Pons (tissue), 1 donor: ENCODE results near the gene ST7.
"Not testable (repeated sequence)": the region's sequence is repeated elsewhere in the genome, so short reads cannot be mapped to it uniquely, and the experiment has no call there.

ENCODE experiments used
- DNase-seq: peaks from one replicate; pipeline ENCODE4 v3.0.0-alpha.2; 2016; ENCODE audit warnings: low spot score

Gene ST7

DNA sequence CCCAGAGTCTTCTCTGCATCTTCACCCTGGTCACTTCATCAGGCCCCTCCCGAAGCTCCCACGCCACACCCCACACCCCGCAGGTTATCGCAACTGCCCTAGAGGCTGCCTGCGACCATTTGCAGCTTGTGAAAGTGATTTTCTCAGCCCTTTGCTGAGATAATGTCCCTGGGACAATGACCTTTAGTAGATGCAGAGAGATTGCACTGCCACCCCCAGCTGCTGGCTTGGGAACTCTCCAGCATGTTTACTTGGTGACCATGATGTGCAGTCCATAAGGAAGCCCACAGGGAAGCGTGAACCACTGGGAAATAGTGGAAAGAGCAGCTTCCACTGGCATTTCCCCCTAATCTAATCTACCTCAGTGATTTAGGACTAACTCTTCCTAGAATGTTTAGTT is 272.2 kb downstream of the ST7 start:
- no peak for DNase-seq

DNA sequence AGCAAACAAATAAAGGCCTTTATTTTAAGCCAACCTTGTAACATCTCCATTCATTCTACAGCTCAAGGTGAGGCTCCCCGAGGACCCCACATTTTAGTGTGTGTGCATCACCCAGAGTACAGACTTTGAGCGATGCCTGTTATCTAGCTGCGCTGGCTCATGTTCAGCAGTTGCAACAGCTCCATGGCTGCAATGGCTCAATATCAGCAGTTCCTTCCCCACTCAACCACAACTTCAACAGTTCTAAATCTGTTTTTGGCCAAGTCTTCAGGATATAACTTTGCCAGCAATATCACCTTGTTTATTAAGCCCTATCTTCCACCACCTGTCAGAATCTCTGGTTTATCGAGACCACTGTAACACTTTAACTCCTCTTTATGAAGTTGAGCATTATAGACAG is 273.8 kb downstream of the ST7 start:
- DNase-seq = no peak

DNA sequence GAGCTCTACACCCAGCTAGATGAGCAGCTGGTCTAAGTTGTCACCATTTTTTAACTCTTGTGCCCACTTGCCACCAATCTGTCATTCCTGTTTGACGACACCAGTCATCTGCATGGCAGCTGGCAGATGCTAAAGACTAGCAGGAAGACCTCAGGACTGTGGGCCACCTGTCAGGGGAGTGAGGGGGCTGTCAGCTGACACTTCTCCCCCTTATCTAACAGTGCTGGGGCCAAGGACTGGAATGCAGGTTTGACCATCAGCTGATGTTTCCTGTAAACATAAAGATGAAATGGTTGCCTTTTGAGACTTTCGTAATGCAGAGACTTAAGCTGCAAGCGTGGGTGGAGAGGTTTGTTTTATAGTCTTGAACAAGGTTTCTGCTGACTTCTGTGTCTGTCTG is 276.0 kb downstream of the ST7 start:
- DNase-seq = no peak

DNA sequence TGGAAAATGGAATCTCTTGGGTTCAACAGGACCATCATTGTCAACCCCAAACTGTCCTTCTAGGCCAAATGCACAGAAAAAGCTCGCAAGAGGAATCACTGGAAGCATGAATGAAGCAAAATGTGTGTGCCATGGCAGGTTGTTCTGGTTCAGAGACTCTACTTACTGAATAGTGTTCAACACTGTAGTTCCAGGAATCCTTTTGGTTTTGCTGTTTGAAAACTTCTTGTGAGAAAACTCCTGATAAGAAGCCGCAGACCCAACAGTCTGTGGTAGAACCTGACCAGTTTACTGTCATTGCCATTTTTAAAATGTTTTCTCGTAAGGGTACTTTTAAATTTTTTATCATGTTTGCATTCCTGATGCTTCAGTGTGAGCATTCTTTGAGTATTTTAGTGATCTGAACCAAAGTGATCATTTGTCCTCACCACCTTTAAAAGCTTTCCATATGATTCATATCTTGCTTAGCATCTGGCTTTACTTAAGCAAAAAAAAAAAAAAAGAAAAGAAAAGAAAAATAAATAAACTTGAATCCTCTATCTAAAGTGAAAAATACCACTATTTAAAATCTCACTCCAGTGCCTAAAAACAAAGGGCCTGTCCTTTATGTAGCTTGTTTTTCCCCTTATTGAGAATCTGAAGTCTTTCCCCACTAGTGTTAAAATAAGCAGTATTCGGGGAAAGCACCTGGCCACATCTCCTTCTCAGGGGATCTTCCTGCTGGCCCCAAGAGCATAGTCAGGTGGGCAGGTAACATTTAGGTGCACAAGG is 277.2 kb downstream of the ST7 start:
- DNase-seq = no peak

DNA sequence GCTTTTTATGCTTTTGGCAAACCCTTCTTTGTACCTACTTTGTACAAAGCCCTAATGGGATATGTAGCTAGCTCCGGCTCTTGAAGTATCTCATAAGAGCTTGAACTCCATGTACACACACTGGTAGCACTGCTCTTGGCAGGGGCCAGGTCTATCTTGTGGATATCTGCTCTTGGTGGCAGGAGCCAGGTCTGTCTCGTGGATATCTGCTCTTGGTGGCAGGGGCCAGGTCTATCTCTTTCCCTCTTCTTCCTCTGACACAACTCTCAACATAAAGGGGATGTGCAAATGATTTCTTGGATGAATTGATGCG is 277.7 kb downstream of the ST7 start:
- no peak for DNase-seq

DNA sequence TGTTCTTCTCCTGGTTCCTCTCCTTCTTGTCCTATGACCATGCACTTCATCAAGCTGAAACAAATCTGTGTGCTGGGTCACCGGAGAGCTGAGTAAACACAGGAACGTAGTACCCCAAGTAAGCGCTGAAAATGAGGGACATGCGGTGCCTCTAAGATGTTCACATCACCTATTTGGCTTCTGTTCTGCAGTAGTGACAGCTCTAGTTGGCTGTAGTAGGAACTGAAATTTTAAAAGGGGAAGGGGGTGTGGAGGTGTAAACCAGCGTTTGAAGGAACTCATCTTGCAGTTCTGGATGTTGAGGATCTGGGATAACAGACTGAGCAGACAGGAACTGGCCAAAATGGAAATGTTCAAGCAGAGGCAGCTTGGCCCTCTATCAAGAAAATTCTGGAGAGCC is 284.3 kb downstream of the ST7 start:
- DNase-seq = no peak

DNA sequence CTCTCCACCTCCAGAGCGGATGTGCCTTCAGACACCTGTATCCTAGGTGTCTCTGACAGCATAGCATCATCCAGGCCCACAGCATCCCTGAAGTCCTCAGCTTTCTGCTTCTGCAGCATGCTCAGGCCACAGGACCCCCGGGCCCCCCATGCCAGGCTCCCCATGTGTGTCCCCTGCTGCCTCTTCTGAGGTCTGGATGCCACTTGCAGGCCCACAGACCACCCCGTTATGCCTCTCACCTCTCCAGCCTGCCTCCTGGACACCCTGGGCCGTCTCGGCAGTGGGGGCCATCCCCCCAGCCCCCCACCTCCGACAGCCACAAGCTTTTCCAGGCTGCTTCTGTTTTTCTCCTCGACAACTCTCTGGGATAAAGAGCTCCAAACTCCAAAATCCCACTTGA is 285.2 kb downstream of the ST7 start:
- no peak for DNase-seq

DNA sequence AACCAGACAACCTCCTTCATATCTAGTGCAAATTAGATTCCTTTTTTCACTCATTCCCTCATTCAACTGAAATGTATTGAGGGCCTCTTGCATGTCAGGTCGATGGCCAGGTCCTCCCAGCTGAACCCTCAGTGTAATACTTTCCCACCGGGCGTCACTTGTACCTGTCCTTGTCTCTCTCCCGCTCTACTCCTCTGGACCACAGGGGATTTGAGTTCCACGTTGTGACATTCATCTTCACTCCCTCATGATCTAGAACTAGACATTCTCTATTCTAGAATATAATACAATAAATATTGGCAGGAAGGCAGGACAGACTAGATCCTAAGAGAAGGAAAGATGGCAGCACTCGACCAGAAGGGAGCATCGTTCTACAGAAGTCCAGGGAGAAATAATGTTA is 285.6 kb downstream of the ST7 start:
- DNase-seq = no peak

DNA sequence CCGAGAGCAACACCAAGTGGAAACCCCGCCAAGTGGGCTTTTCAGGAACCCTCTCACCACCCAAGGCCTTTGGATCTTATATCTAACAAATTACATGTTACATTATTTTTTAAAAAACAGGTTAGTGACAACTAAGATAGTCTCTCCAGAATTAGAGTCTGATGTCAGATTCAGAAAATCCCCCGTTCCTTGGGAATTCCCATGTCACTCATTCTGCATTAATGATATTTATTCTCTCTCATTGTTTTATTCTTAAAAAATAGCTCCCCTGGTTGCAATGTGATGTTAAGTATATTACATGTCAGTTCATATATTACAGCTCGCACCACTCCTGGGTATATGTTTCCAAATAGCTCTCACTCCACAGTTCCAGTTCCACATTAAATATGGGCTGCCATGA is 287.8 kb downstream of the ST7 start:
- no peak for DNase-seq

DNA sequence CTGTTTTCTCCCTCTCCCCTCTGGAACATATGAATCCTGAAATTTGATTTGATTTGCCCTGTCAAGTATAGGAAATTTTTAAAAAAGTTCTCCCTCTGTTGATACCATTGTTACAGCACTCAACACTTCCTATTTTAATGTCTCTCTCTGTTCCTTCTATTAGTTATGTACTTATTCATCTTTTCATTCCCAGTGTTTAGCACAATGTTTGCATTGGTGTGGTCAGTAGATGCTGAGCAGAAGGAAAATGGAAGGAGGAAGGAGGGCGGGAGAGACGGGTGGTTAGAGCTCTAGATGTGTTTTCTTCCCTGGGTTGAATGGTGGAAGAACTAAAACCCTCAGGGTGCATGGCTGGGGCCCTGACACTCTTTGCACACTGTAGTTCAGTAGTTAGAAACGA is 290.1 kb downstream of the ST7 start:
- no peak for DNase-seq

DNA sequence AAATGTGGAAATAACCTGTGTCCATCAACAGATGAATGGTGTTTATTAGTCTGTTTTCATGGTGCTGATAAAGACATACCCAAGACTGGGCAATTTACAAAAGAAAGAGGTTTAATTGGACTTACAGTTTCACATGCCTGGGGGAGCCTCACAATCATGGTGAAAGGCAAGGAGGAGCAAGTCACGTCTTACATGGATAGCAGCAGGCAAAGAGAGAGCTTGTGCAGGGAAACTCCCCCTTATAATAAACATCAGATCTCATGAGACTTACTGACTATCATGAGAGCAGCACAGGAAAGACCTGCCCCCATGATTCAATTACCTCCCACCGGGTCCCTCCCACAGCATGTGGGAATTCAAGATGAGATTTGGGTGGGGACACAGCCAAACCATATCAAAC is 292.4 kb downstream of the ST7 start:
- DNase-seq = not testable (repeated sequence)

DNA sequence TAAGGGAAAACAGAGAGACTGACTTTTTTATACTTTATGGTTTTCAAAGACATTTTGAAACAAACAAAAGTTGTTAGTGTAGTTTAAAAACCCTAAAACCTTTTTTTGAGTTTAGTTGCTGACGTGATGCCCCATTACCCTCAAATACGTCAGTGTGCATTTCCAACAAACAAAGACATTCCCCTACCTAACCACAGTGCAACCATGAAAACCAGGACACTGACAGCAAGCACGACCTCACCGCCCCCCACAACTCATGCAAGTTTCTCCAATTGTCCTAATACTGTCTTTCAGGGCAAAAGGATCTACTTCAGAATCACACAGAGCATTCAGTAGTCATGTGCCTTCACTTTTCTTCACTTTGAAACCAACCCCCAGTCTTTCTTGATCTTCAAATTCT is 294.5 kb downstream of the ST7 start:
- DNase-seq = no peak

DNA sequence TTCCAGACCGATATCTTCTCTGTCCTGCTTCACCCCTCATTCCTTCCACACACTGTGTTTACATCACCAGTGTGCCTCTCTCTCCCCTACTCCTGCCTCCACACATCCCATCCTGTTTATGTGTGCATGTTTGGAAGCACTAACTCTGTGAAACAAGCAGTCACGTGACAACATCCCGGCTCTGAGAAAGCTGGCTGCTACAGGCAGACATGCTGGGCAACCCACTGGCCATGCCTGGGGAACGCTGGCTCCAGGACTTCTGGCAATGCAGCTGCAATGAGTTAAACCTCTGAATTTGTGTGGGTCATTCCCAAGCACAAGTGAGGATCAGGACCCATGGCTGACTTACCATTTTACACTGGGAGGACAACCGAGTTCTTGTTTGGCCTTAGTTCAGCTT is 295.5 kb downstream of the ST7 start:
- peak; percentile 35 for DNase-seq

DNA sequence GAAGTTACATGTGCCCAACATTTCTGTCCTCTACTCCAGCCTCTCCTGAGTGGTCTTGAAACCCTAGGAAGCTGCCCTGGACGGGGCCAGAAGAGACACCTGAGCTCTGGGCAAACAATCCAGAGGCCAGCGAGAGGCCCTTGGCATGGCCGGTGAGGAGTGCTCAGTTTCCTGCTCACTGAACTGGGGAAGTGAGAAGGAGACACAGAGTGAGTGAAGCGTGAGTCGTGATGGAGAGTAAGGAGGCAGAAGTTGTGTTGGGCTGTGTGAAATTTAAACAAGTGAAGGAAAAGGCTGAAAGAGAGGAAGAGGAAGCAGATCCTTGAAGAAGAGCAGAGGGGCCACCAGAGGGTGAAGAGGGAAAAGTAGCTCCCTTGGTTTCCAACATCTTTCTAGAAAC is 296.4 kb downstream of the ST7 start:
- no peak for DNase-seq

DNA sequence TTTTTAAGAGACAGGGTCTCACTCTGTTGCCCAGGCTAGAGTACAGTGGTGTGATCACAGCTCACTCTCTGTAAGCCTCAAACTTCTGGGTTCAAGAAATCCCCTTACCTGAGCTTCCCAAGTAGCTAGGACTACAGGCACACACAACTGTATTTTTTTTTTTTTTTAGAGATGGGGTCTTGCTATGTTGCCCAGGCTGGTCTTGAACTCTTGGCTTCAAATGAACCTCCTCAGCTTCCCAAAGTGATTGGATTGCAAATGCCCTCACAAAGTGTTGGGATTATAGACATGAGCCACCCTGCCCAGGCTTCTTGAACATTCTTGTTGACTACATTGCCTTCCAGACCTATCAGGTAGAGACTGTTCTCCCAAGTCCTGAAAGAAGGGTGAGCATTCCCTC is 296.9 kb downstream of the ST7 start:
- DNase-seq = no peak

DNA sequence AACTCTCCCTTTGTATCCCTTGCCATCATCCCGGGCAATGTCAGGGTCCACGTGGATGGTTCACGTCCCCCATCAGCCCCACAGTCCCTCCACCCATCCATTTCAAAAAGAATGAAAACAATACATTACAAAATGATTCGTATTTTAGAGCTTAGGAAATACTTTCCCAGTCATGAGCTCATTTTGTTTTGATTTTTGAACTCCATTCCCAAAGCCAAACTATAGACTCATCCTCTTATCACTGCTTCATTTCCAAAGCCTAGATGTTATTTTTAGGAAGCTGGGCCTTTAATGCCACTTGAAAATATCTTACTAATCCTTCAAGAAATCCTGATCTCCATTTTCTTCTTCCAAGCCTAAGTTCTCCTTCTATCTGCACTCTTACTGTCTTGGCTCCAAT is 297.5 kb downstream of the ST7 start:
- DNase-seq = no peak

DNA sequence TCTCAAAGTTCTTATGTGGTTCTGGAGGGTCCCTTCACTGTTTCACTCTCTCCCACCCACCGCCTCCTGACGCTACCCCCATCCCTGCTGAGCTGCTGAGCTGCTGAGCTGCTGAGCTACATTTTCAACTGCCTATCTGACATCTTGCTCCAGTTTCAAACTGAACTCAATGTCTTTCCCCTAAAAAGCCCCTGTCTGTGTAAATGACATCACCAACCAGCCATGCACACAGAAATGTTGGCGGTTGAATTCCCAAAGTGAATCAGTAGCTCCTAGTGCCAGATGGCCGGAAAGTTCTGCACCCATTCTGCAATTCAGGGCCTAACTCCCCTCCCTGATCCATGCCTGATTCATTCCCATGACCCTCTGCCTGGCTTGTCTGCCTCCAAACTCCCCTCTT is 298.4 kb downstream of the ST7 start:
- DNase-seq = no peak

DNA sequence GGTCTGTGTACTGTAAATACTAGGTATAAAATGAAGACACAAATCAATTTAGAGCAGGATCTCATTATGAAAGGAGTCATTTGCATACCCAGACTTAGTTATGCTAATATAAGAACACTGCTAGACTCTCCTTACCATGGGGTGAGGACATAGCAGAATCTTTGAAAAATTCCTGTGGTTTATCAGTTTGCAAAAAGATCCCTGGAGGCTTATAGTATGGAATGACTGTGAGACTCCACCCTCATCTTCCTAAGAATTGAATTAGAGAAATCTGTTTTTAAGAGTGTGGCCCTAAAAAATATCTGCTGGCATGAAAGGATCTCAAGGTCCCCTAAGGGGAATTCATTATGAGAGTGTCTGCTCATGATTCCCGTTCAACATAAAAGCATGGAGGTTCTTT is 306.3 kb downstream of the ST7 start:
- DNase-seq = no peak

DNA sequence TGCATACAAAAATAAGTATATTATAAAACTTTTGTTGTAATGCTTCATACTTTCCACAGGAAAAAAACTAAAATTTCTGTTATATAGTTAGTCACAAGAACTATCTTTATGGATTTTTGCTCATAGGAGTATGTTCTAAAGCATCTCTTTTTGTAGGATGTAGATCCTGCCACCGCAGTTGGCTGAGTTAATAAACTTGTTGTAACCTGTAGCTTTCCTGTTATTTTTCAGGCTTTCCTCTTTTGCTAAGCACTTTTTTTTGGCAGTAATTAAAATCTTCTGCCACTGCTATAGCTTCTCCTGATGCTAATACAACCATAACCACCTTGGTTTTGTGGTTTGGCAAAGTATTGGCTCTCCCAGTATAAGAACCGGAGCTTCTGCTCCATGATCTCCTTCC is 309.2 kb downstream of the ST7 start:
- no peak for DNase-seq

DNA sequence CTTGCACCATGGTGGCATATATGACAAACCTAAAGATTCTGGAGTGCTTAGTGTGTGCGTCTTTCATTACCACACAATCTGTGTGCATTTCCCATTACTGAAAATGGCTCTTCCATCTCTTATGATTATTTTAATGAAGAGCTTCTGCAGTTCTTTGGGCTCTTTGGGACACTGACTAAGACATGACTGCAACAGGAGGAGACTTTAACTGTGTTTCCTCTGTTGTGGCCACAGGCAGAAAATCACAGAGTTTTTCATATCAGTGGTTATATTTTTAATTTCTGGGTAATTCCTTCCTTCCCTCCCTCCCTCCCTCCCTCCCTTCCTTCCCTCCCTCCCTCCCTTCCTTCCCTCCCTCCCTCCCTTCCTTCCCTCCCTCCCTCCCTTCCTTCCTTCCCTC is 311.4 kb downstream of the ST7 start:
- no peak for DNase-seq

DNA sequence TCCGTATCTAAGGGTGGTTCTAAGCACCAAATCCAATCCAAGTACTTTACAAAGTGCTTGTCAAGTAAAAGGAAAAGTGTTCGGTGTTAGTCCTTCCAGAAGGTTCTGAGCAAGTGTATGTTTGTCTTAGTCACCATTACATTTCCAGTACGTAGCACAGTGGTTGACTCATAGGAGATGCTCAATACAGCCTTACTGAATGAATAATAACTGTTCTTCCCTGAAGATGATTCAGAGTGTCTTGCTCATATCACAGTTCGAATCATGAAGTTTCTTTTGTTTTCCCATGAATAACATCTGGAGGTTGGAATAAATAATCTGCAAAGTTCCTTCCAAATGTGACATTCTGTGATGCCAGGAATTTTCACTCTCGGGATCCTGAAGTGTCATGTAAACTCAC is 316.1 kb downstream of the ST7 start:
- no peak for DNase-seq

DNA sequence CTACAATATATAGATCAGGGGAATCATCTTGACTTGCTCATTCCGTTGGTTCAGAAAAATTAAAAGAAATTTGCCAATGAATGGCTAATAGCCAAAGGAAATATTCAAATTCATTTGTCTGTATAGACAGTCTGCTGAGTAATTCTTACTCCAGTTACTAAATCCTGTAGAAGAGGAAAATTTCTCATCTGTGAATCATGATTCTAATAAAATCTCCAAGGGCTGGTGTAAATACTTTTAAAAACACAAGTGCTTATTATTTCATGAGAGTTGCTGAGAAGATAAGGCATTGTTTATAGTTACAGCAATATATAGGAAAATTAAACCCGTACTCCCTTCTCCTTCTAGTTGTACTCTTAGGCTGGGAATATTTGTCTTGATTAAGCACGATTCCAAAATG is 316.6 kb downstream of the ST7 start:
- no peak for DNase-seq

DNA sequence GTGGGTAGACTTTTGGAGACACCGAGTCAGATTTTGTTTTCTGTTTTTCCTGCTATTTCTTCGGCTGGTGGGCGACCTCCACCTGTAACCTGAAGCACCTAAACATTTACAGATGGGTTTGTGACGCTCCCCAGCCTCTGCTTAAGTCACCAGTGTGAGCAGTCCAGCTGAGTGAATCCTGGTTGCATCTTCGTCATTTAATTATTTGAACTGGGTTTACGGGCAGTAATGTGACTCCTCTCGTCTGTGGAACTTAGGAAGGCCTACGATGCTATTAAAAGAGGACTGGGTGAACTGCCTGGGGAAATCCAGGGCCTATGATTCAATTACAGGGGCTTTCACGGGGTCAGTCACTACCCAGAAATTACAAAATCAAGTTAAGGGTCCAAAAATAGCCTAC is 317.1 kb downstream of the ST7 start:
- DNase-seq = no peak

DNA sequence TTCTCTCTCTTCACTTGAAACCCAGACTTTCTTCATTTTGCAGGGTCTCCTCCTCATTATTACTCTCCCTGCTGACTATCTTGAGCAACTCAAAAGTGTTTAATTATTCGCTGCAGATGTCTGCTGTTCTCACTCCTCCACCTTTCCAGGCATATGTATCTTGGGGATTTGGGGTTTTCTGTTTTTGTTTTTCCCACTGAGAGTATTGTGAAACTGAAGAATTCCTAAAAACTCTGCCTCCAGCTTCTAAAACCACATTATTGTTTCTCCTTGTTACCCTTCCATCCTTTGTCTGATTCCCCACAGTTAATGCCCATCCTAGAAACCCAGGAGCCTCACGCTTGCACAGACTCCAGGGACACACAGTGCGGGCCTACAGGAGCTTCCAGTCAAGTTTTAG is 318.3 kb downstream of the ST7 start:
- DNase-seq = no peak
